DMS79 treated with DMSO at 0.1 percent for 48 hours (cell line): ENCODE measurements around the gene TBC1D17.

Experiments
- DNase-seq: peaks from one replicate; lab custom pipeline; 2025; lab: John Stamatoyannopoulos, UW

The TBC1D17 gene

DNA sequence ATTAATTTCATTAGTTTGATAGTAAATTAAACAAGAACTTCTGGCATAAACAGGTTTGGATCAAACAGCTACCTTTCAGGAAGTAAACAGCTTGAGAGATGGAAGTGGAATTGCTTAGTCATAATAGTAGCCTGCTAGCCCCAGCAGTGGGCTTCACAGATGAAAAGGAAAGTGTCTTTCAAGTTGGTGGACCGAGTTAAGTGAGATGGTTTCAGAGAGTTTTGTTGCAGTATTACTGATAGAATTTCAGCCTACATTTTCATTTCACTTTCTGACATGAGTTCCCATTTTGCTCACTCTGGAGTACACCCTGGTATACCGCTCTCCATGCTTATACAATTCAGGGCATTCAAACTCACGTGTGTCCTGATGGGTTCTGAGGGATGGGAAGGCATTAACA lies 28.6 kb upstream of the TBC1D17 start:
- no peak for DNase-seq

DNA sequence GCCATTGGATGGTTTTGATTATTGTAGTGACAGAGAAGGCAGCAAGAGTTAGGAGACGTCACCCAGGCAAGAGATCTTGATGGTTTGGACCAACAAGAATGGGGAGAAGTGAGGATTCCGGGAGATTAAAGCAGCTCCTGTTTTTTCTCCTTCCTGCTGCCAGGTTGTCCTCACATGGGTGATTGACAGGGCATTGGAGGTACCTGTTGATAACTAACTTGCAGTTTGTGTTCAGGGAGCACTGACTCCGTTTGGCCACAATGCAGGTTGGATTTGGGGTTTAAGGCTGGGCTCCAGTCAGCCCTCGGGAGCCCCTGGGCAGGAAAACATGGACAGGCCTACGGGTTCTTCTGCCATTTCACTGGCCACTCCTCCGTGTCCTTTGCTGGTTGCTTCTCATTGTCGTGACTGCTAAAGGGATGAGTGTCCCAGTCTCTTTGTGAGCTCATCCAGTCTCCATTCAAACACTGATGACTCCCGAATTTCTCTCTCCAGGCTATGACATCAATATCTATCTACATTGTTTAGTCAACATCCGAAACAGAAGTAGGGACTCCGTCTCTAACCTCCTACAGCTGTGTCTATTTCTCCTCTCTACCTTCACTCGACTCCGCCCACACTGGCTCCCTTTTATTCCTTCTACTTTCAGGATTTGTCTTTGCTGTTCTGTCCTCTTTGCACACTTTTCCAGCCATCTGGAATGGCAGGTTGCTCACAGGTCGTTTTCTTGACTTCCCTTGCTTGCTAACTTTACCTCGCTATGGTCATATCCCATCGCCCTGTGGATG lies 27.9 kb upstream of the TBC1D17 start:
- no peak for DNase-seq

DNA sequence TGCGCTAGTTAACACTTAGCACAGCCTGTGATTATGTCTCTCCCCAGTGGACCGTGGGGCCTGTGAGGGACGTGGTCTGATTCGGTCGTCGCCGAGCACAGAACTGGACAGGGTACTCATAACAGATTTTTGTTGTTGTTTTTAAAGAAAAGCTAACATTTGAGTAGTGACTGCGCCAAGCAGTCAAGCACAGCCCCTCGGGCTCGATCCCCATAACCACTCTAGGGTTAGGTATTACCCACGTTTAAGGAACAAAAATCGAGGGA lies 27.3 kb upstream of the TBC1D17 start:
- no peak for DNase-seq

DNA sequence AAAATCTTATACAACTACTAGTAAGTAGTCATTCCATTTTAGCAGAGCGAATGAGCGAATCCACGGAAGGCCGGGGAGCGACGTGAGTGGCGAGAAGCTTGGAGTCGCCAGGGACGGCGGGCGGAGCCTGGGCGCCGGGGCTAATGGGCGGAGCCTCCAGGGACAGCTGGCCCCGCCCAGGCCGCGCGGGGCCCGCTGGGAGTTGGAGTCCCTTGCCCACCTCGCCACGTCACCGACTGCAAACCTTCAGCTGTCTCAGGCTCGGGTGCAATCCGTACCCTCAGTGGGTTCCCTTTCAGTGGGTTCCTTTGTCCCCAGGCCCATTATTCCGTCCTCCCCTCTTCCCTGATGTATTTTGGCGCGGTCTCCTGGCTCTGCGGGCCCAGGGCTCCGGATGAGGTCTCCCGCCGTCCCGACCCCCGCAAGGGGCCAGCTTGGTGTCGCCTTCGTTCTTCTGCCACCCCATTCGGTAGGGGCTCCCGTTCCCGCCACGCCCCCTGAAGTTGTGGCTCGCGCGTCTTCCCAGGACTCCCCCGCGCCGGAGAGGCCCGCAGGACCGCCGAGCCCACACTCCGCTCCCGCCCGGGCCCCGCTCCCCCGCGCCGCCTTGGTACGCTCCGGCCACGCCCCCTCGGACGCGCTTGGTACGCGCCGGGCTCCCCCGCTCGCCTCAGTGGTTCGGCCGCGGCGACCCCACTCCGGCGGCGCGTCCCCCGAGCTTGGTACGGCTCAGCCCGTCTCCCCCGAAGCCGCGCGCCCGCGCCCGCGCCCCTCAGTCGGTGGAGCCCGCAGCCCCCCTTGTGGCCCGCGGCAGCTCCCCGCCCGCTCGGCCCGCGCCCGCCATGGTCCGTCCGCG lies 26.8 kb upstream of the TBC1D17 start, which contains the start of gene PTOV1:
Gene PTOV1 (plus strand): TSS at position 673 of the 856 bp plus-strand sequence.
- peak; percentile 92 for DNase-seq

DNA sequence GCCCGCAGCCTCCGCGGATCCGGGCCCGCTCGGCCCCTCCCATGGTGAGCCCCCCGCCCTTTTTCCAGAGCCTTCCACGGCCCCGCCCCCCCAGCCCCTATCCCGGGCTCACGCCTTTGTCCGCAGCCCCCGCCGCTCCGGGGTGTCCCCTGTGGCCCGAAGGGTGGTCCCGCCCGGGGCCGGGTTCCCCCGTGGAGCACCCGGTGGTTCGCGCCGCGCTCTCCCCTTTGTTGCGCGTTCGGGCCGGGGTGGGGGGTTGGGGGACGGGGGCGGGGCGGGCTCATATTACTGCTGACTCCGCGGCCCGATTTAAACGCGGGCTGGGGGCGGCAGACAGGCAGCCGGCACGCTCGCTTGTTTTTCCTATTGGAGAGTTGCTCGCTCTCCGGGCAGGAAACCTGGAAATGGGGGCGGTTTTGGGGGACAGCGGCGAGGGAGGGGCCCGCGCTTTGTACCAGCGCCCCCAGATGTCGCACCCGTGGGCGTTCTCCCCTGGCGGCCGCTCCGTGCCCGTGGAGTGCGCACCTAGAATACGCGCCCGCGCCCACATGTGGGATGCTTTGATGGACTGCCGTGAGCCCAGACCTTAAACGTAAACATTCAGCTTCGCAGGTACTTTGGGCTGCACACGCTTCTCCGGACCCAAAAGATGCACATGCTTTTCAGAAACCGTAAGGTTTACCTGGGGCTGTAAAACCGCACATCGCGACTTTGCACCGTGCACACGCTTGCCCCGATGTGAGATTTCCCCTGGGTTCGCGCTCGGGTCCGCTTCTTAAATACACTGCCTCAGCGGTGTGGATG lies 25.8 kb upstream of the TBC1D17 start:
- no peak for DNase-seq

DNA sequence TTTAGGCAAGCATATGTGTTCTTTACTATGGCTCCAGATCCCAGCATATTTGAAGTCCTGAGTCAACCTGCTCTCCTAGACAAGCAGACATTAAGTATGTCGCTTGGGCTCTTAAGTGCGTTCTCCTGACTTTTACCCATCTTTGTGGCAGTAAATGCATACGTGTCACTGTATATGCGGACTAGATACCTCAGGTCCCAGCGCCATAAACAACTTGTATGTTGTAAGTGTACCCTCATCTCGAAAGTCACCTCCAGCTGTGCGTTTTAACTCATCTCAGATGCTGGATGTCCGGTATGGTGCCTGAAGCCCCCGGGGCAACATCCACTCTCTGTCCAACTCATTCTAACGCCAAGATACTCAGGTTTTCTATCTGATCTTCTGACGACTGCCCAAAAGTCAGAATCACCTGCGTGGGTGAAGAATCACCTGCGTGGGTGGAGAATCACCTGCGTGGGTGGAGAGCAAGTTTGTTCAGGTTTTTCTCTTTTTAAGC lies 24.8 kb upstream of the TBC1D17 start:
- DNase-seq: no peak

DNA sequence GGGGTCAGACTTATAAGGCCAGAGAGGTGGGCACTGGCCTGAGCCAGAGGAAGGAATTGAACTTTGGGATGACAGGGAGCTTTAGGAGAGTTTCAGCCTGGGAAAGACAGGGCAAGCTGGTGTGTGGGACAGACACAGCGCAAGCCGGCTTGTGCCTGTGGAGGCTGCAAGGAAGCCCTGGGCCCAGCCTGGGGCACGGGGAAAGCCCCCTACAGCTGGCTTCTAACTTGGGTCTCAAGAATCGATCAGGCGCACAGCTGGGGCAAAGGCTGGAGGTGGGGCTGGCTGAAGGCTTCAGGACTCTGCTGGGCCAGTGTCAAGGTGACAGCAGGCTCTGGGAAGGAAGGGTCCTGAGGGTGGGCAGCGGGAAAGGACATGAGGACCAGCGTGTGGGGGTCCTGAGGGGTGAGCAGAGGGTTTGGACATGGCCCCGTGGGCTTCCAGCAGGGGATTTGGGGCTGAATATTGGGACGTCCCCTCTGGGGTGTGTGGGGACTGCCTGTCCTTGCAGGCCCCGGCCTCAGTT lies 23.6 kb upstream of the TBC1D17 start:
- DNase-seq: no peak

DNA sequence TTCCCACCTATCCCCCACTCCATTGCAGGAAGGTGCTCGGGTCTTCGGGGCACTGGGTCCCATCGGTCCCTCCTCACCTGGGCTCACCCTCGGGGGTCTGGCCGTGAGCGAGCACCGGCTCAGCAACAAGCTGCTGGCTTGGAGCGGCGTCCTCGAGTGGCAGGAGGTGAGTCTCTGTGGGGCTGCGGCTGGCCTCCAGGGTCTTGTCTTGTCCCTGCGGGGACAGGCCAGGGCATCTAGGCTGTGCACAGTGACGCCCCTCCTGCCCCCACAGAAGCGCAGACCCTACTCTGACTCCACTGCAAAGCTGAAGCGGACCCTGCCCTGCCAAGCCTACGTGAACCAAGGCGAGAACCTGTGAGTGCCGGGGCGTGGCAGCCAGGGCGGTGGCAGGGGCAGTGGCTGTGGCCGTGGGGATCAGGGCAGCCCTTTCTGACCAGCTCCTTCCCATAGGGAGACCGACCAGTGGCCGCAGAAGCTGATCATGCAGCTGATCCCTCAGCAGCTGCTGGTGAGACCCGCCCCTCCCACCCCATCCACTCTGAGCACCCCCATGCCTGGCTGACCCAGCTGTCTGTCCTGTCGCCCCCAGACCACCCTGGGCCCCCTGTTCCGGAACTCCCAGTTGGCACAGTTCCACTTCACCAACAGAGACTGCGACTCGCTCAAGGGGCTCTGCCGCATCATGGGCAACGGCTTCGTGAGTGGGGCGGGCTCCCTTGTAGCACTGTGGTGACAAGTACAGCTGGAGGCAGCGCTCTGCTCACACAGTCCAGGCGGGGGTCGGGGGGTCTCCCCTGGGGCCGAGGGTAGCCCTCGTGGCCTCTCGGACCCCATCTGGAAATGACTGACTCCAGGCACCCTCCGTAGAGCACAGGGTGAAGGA lies 22.9 kb upstream of the TBC1D17 start:
- DNase-seq: no peak

DNA sequence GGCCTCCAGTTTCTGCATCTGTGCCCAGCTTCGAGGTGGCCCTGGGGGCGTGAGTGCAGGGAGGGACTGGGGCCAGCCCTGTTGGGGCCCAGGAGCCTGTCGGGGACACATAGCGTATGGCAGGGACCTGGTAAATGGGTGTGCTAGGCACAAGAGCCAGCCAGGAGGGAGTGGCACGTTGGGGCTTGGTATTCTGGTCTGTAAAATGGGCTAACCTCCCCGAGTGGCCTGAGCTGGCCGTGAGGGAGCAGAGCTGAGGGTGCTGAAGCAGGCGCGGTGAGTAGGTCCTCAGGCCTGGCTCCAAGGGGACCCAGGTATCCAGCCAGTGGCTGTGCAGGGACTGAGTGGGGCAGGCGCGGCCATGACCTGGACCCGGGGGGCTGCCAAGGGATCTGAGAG lies 22.2 kb upstream of the TBC1D17 start:
- no peak for DNase-seq

DNA sequence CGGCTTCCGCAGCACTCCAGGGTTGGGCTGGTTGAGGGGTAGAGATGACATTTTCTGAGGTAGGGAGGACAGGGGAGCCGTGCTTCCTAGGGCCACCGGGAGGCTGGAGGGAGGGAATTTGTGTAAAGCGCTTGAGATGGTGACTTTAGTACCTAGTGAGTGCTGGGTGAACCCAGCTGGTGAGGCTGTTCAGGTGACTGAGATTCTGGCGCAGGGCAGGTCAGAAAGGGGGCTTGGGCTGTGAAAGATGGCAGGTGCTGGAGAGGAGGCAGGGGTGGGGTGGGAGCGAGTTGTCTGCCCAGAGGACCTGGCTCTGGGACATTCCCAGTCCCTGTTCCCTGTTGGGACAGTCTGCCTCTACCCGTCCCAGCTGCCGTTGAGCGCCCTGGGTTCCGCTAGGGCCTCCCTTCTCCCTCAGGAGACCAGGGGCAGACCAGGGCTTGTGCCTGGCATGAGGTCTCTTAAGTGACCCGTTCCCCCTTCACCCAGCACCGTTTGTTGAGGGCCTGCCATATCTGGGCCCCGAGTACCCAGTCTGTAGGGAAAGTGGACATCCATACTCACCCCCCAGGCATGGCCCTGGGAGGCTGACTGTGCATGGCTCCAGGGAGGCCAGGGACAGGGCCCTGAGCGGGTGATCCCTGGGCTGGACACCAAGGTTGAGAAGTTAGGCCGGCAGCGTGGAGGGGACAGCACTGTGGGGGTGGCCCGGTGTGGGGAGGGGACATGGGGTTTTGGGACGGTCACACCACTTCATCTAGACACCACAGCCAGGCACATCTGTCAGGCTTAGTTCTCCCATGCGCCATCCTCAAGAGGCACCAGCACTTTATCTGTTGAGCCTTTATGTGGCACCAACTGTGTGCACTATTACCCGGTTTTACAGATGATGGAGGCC lies 21.6 kb upstream of the TBC1D17 start:
- DNase-seq: no peak

DNA sequence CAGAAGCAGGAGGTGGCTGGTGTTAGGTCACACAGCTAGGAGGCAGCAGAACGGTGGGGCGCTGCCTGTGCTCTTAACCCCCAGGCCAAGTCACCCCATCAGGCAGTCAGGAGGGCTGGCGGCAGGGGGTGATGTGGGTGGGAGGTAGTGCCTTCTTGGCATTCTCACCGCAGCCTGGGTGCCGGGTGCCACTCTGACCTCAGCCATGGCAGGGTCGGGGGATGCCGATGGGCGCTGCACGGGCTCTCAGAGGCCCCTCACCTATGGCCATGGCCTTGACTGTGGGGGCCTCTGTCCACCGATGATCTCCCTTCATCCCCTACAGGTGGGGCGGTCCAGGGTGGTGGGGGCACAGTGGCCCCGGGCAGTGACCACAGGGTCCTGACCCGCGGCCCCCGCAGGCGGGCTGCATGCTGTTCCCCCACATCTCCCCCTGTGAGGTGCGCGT lies 20.9 kb upstream of the TBC1D17 start:
- DNase-seq: no peak

DNA sequence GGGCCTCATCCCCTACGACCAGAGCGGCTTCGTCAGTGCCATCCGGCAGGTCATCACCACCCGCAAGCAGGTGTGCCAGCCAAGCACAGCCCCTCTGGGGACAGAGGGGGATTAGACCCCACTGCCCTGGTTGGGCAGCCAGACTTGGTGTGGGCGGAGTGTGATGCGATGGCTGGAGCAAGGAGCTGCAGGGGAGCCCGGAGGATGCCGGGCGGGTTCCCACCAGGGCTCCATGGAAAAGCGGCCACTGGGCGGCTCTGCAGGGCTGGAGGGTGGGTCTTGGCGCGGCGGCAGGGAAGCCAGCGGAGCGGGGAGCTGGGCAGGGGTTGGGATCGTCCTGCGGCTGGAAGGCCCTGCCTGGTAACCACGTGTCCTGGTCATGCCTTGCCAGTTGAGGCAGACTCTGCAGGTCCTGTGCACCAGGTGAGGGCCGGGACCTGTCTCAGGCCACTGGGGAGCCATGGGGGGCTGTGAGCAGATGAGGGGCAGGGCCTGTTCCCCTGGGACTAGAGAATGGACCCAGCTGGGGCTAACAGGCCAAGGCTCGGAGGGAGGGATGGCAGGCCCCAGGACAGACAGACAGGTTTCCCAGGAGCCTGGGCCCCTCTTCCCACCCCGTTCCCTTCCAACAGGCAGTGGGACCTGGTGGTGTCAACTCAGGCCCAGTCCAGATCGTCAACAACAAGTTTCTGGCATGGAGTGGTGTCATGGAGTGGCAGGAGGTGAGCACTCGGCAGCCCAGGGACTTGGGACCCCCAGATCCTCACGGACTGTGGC lies 20.3 kb upstream of the TBC1D17 start:
- DNase-seq: no peak

DNA sequence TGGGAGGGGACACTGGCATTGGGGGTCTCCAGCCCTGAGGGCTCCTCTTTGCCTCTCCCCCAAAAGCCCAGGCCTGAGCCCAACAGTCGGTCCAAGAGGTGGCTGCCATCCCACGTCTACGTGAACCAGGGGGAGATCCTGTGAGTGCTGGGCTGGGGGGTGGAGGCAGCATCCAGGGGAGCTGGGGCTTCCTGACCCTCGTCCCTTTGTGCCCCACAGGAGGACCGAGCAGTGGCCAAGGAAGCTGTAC lies 19.7 kb upstream of the TBC1D17 start:
- DNase-seq: no peak

DNA sequence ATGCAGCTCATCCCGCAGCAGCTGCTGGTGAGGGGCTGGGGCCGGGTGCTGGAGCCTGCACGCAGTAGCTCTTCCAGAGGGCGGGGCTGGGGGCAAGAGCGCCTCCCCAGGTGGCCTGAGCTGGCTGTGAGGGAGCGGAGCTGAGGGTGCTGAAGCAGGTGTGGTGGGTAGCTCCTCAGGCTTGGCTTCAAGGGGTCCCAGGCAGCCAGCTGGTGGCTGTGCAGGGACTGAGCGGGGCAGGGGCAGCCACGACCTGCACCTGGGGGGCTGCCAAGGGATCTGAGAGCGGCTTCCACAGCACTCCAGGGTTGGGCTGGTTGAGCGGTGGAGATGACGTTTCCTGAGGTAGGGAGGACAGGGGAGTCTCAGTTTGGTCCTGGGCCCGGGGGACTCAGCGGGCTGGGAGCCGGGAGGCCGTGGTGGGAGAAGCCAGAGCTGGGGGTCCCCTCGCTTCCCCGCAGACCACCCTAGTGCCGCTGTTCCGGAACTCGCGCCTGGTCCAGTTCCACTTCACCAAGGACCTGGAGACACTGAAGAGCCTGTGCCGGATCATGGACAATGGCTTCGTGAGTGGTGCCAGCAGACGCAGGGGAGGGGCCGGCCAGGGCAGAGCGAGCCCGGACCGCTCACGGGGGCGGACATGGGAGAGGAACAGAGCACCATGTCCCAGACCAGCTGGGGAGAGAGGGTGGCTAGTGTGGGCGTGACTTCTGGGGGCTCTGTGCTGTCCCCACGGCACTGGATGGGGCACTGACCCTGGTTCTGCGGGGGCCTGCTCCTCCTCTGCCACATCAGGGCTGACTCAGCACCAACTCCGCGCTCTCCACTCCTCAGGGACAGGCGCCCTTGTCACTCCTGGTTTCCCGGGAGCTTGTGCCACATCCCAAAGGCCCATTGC lies 19.2 kb upstream of the TBC1D17 start:
- DNase-seq: no peak

DNA sequence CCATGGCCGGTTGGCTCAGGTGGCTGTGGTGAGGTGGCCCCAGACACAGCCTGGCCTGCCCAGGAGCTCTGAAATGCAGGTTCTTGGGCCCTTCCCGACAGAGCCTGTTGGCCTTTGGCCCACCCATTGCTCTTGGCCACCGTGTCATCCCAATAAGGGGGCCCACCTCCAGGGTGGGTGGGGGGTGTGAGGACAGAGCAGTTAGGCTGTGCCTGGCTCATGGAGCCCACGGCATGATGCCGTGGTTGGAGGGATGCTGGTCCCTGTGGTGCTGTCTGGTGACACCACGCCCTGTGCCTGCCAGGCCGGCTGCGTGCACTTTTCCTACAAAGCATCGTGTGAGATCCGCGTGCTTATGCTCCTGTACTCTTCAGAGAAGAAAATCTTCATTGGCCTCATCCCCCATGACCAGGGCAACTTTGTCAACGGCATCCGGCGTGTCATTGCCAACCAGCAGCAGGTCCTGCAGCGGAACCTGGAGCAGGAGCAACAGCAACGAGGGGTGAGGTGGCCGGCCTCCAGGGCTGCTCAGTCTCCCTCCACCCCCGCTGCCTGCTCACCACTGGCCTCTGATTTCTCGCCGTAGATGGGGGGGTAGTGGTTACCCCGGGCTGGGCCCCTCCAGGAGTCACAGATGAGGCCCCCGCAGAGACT lies 17.7 kb upstream of the TBC1D17 start:
- DNase-seq: no peak

DNA sequence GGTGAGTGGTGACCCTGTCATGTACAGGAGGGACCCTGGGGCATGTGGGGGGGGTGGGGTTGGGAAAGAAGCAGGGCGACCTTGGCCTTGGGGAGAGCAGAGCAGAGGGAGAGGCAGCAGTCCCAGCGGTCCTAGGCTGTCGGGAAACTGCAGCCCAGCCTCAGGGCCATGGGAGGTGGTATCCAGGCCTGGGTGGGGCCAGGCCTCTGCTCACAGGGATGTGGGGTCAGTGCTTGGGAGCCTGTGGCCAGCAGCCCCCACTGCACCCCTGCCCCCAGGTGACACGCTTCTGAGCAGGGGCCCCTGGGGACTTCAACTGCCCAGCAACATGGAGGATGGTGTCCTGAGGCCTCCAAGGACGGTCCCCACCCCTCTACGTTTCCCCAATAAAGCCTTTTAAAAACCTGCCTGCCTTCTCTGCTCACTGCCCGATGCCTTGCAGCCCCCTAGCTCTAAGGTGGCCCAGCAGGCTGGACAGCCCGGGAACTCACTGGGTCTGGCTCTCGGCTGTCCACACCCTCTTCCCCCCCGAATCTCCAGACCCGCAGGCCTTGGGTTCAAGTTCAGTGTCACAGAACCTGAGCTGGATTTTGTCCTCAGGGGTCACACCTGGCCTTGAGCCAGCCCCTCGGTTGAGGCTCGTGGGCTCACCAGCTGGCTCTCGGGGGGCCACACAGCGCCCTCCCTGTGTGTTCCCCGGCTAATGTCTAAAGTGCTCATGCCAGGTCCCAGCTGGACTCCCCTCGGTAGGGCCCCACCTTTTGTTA lies 17.0 kb upstream of the TBC1D17 start:
- no peak for DNase-seq

DNA sequence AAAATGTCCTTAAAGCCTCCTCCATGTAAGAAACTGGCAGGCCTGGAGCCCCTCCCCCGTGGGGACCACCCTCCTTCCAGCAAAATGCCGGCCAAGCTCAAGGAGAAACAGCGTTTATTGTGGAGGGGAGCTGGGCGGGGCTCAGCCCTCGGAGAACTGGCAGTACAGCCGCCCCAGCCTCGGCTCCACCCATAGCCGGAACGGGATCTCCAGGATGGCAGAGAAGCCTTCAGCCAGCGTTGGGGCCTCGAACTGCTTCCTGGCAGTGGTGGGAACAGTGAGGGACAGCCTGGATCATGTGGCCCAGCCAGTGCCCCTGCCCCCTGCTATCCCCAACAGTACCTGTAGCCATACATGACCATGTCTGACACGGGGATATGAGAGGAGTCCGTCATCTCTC lies 16.4 kb upstream of the TBC1D17 start:
- DNase-seq: no peak
